Medulla oblongata (tissue), 1 donor: Measurements from ENCODE around the gene ARID5B.
"Not testable (repeated sequence)": the region's sequence is repeated elsewhere in the genome, so short reads cannot be mapped to it uniquely, and the experiment has no call there.

Experiments used
- DNase-seq: peaks from one replicate; pipeline ENCODE4 v3.0.0-alpha.2; 2015; ENCODE audit errors: extremely low spot score

ARID5B gene

GRCh38 chr10:61965703-61966395, 64.3 kb downstream of the ARID5B start:
- DNase-seq = no peak

DNA sequence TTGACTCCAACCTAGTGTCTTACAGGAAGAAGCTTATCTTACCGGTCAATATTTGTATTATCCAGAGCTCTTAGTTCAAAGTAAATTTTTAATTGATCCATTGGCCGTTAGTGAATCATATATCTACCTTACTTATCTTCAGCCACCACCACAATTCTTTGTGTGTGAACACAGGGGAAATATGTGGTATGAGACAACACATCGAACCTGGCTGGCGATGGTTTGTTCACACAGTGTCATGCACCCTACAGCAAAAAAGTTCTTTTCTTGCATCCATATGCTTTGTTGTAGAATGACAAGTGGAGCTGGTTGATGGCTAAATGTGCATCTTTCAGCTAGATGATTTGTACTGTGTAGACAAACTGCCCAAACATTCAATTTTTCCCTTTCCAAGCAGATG, 65.8 kb downstream of the ARID5B start:
- DNase-seq = no peak

- peak; percentile 41 for DNase-seq
Observed at GRCh38 chr10:61970182-61971002, 68.9 kb downstream of the ARID5B start.

DNA sequence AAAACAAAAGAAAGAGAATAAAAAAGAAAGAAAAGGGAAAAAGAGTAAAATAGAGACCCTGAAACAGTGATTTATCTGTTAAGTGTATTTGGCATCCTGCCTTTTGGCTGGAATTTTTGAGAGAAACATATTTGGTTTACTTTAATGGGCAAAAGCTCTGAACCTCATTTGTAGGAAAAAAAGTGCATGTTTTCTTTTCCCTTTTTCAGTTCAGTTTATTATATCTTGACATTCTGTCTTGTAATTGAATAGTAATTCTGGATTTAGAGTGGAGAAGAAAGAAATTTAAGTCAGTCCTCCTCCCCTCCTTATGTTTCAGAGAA, 69.5 kb downstream of the ARID5B start:
- DNase-seq = no peak

DNA sequence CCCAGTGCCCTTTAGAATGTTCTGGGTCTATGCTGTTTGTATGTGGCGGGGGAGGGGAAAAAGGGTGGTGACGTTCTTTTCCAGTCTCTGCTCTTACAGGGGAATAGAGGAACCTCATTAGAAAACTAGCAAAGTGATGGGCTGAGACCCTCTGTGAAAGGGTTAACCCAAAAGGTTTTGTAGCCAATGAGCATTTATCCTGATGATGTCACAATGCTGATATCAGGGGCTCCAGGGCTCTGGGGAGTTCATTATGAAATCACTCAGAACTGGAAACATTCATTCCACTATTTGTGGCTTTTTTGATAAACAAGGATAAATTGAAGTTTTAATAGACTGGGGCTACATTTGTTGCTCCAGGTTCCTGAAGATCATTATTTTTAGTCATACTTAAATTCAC, 71.7 kb downstream of the ARID5B start:
- no peak for DNase-seq

- DNase-seq = no peak
Observed at GRCh38 chr10:61973906-61974305, 72.4 kb downstream of the ARID5B start.

GRCh38 chr10:61974601-61975390, 73.3 kb downstream of the ARID5B start:
- peak; percentile 87 for DNase-seq

DNA sequence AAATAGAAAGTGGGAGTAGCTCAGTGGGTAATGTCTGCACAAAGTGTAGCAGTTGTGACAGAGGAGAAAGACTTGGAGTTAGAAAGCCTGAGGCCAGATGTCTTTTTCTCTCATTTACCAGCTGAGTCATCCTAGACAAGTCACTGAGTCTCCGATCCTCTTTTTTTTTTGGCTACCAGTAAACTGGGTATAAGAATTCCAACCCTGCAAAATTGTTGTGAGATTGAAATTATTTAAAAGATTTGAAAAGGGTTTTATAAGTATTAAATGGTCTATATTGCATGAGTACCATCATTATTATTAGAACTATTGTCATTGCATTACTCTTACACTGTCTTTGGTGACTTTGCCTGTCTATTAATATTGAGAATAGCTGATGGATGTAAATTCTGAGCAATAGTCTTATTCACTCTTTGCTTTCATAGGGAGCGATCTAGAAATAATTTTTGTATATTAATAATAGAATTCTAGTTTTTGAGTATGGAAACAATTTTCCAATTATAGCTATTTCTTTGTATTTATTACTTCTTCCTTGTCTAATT, 74.0 kb downstream of the ARID5B start:
- DNase-seq = peak; percentile 49

DNA sequence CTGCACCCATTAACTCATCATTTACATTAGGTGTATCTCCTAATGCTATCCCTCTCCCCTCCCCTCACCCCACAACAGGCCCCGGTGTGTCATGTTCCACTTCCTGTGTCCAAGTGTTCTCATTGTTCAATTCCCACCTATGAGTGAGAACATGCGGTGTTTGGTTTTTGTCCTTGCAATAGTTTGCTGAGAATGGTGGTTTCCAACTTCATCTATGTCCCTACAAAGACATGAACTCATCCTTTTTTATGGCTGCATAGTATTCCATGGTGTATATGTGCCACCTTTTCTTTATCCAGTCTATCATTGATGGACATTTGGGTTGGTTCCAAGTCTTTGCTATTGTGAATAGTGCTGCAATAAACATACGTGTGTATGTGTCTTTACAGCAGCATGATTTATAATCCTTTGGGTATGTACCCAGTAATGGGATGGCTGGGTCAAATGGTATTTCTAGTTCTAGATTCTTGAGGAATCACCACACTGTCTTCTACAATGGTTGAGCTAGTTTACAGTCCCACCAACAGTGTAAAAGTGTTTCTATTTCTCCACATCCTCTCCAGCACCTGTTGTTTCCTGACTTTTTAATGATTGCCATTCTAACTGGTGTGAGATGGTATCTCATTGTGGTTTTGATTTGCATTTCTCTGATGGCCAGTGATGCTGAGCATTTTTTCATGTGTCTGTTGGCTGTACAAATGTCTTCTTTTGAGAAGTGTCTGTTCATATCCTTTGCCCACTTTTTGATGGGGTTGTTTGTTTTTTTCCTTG, 75.6 kb downstream of the ARID5B start:
- DNase-seq = not testable (repeated sequence)

DNA sequence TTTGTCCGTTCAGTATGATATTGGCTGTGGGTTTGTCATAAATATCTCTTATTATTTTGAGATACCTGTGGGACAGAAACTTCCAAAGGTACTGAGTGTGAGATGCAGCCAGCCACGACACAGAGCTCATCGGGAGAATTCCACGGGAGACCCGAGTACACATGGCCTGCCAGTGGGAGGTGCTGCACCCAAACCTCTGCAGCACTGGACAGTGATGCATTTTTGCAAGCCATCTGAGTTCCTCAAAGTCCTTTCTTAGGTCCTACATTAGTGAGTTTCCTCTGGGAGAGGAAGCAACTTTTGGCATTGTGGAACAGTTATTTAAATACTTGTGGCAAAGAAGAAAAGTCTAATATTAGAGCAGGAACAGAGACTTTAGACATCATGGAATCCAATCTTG, 77.5 kb downstream of the ARID5B start:
- peak; percentile 55 for DNase-seq

- DNase-seq = no peak
Observed at GRCh38 chr10:61981460-61981859, 80.0 kb downstream of the ARID5B start.

DNA sequence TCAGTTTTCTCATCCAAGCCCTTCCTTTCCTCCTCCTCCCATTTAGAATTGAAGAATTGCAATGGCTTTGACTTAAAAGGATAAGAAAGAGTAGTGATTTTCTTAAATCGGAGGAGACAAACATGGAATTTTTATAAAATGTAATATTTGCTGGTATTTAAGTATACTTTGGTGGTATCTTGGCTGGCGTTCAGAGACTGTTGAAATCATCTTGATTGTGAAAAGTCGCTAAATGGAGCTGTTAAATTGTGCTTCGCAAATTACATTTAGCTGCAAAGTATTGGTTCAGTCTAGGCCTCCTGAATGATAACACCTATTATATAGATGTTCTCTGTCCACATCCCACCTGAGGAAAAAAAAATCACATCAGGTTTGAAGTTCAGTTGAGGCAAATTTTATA, 81.8 kb downstream of the ARID5B start:
- DNase-seq = no peak

DNA sequence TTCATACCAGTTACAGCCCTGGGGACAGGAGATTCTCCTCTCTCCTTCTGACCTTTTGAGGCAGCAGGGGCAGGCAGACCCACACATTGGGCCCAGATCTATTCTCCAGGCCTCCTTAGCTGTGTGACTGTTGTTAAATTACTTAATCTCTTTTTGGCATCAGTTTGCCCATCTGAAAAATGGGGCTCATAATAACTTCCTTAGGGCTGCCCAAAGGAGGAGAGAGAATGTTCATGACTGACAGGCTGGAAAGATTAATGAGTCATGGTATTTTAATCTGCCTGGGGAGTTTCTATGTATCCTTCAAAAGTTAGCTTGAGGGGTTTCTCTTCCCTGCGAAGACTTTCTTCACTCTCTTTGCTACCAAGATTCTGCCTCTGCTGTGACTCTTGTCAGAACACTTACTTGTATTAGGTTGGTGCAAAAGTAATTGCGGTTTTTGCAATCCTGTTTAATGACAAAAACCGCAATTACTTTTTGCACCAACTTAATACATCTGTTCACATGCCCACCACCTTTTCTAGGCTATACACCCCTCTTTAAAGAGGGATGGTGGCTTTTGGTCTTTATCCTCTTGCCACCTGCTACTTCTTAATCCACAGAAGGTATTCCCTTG, 83.4 kb downstream of the ARID5B start:
- DNase-seq = no peak

DNA sequence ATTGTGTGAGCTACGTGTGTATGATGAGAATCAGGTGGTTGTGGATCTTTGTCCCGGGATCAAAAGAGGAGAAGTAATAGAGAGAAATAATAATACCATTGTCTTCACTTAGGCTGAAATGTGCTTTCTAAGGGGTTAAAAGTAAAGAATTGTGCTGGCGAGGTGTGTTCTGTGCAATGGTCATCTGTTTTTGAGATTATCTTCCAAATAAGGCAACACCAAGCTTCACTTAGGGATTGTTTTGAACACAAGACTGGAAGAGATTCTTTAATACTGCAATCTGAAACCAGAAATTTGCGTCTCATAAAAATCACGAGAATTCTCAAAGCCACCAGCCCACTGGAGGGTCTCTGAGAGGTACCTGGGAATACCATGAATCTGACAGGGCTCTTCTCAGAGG, 84.2 kb downstream of the ARID5B start:
- no peak for DNase-seq

GRCh38 chr10:61986382-61986781, 84.9 kb downstream of the ARID5B start:
- DNase-seq = no peak

DNA sequence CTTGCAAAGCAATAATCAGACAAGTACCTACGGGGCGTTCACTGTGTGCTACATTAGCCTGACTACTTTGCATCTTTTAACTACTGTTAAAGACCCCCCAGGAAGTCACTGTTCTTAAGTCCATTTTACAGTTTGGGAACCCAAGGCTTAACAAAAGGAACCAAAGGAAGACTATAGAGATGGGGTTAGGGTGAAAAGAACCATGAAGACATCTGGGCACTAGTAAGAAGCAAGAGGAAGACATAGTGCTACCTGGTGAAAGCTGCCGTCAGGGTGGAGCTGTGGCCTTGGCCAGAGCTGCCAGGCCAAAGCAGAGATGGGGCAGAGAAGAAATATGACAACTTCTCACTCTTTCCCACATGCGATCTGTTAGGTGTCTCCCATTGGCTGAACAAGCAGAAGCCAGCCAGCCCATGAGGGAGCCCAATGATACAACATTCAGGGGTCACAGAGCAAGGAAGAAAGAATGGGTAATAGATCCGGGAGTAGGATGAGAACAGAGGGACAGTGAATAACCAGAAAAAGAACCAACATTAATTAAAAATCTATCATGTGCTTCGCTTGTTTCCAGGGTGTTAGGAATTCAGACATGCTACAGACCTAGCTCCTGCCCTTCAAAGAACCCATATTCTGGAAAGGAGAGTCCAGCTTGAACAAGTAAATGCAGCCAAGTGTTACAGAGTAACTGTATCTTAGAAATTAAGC, 85.4 kb downstream of the ARID5B start:
- DNase-seq = no peak

DNA sequence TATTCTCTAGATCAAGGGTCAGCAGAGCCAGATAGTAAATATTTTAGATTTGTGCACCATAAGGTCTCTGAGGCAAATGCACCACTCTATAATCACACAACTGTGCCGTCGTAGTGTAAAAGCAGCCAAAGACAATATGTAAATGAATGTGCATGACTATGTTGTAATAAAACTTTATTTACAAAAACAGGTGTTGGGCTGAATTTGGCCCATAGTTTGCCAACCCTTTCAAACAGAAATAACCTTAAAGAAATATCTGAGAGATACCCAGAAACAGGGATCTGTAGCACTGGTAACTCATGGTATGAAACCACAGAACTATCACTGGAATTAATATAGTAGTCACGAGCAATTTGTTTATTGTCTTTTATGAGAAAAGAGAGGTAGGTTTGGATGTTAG, 86.0 kb downstream of the ARID5B start:
- DNase-seq = no peak

DNA sequence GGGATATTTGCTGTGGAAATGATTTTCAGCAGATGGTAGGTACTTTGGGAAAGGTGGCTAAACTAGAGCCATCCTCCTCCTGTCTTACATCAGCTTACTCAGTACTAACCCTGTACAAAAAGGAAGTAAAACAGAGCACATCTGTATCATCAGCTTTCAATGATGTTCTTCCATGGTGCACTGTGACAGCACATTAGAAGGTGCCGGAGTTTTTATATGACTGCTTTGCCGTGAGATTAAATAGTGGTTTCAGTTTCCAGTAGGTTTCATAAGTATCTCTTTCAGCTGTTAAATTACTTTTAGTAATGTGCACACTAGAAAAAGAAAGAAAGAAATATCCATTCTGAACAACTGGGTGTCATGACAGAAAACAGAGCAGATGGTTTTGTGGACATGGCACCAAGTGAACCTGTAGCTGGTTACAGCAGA, 86.5 kb downstream of the ARID5B start:
- DNase-seq = no peak

DNA sequence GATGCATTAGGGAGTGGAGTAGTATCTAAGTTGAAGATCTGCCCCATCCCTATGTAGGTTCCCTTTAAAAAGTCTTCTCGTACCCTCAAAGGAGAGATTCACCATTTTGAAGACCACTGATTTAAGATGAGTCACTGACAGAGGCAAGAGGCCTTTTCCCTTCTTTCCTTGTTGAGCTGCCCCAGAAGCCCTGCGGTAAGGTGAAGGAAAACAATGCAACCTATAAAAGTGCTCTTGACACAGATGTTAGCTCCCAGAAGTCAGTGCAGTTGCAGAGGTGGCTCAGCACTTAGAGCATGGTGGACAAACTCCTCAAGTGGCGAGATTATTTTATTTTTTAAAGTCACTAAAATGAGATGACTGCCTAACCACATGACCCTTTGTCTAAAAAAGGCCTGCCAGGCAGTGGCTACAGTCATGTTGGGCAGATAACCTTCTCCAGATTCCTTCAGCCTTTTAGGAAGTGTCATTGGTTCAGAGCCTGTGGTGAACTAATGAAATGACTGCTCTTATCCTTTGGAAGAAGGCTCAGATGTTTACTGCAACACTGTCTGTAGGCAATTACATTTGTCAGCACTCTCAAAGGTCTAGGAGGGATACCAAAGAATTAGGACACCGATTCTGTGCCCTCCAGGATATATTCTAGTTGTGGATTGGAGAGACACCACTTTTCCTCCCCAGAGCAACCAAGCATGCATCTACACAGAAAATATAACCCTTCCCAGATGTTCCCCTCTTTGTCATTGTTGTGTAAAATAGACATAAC, 88.7 kb downstream of the ARID5B start:
- DNase-seq = no peak

DNA sequence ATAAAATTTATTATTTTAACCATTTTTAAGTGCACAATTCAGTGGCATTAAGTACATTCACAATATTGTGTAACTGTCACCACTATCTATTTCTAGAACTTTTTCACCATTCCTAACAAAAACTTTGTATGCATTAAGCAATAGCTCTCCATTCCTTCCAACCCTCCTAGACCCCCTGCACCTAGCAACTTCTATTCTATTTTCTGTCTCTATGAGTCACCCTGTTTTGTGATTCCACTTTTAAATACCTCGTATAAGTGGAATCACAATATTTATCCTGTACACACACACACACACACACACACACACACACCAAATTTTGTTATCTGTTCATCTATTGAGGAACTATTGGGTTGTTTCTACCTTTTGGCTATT, 89.2 kb downstream of the ARID5B start:
- DNase-seq = no peak
